ENCODE results near the gene YBEY. TPM values are rescaled to one million over a fixed set of nuclear protein-coding genes. Genes with fewer than 3 reads are reported as not detected.

The YBEY gene
- total RNA-seq, 2 experiments from 2014 or later, result 14.9 to 16.2 TPM

GRCh38 chr21:46328151-46328550 lies 42.0 kb downstream of the YBEY start:
- no peak for TF ChIP-seq CTCF (IDR thresholded peaks at IDR 0.05)
- Mint-ChIP-seq H3K27ac (no peak overlapping the region), H3K27me3 (no peaks in the 10 kb centered on the region), H3K4me1 (ENCODE audit: low read depth) (peaks cover 14% of the 10 kb centered on the region), H3K4me3 (no peak overlapping the region), H3K36me3 (ENCODE audit: low read depth) (peaks cover 24% of the 10 kb centered on the region), H3K9me3 (no peaks in the 10 kb centered on the region)
- ATAC-seq, result no peak
- DNase-seq, result no peak
- ChIA-PET POLR2A (no interaction called here), CTCF (no interaction called here)
- intact Hi-C loops (cut with micrococcal nuclease), result no loop called here

- CTCF ChIA-PET, result no interaction called here
- no peak for DNase-seq
- no peak for ATAC-seq
- intact Hi-C loops (cut with micrococcal nuclease), result no loop called here
- H3K4me1 Mint-ChIP-seq (ENCODE audit: low read depth), result peaks cover 14% of the 10 kb centered on the region
- H3K36me3 Mint-ChIP-seq (ENCODE audit: low read depth), result peaks cover 24% of the 10 kb centered on the region
- no peaks in the 10 kb centered on the region for H3K27me3 Mint-ChIP-seq
- no peak overlapping the region for H3K4me3 Mint-ChIP-seq
- no peak for TF ChIP-seq CTCF (IDR thresholded peaks at IDR 0.05)
- H3K9me3 Mint-ChIP-seq, result no peaks in the 10 kb centered on the region
- POLR2A ChIA-PET, result interaction anchor here (0.9 kb wide), 1 partner anchor 176 kb away, joined by 3 read pairs; no protein-coding TSS in a partner anchor
- H3K27ac Mint-ChIP-seq, result no peak overlapping the region
Observed at GRCh38 chr21:46329796-46330195, 43.7 kb downstream of the YBEY start.

GRCh38 chr21:46334351-46335140 lies 48.4 kb downstream of the YBEY start:
- ChIA-PET POLR2A (interaction anchor here (0.9 kb wide), 1 partner anchor 9 kb away, joined by 3 read pairs; a partner anchor contains a TSS), CTCF (no interaction called here)
- no peak for ATAC-seq
- no peak for DNase-seq
- no peak overlapping the region for H3K4me3 Mint-ChIP-seq
- H3K36me3 Mint-ChIP-seq (ENCODE audit: low read depth), result peaks cover 28% of the 10 kb centered on the region
- H3K27ac Mint-ChIP-seq, result no peak overlapping the region
- no peaks in the 10 kb centered on the region for H3K27me3 Mint-ChIP-seq
- no peaks in the 10 kb centered on the region for H3K9me3 Mint-ChIP-seq
- intact Hi-C loops (cut with micrococcal nuclease), result no loop called here
- H3K4me1 Mint-ChIP-seq (ENCODE audit: low read depth), result no peaks in the 10 kb centered on the region
- TF ChIP-seq CTCF (IDR thresholded peaks at IDR 0.05), result no peak

GRCh38 chr21:46336603-46337002 lies 50.5 kb downstream of the YBEY start:
- ATAC-seq (no peak), DNase-seq (no peak)
- H3K4me3 Mint-ChIP-seq, result no peak overlapping the region
- TF ChIP-seq CTCF (IDR thresholded peaks at IDR 0.05), result no peak
- H3K36me3 Mint-ChIP-seq (ENCODE audit: low read depth), result peaks cover 37% of the 10 kb centered on the region
- no peaks in the 10 kb centered on the region for H3K27me3 Mint-ChIP-seq
- intact Hi-C loops (cut with micrococcal nuclease), result no loop called here
- peaks cover 2% of the 10 kb centered on the region for H3K4me1 Mint-ChIP-seq (ENCODE audit: low read depth)
- ChIA-PET CTCF (no interaction called here), POLR2A (no interaction called here)
- H3K27ac Mint-ChIP-seq, result no peak overlapping the region
- no peaks in the 10 kb centered on the region for H3K9me3 Mint-ChIP-seq

GRCh38 chr21:46340998-46341397 lies 54.9 kb downstream of the YBEY start:
- Mint-ChIP-seq H3K4me3 (no peak overlapping the region), H3K36me3 (ENCODE audit: low read depth) (peaks cover 45% of the 10 kb centered on the region), H3K9me3 (no peaks in the 10 kb centered on the region), H3K27ac (no peak overlapping the region), H3K4me1 (ENCODE audit: low read depth) (peaks cover 2% of the 10 kb centered on the region), H3K27me3 (no peaks in the 10 kb centered on the region)
- no peak for ATAC-seq
- no peak for DNase-seq
- intact Hi-C loops (cut with micrococcal nuclease), result no loop called here
- no peak for TF ChIP-seq CTCF (IDR thresholded peaks at IDR 0.05)
- ChIA-PET POLR2A (no interaction called here), CTCF (no interaction called here)

All from activated CD8-positive, alpha-beta T cell treated with anti-CD3 and anti-CD28 coated beads for 36 hours (primary cell).